Heart left ventricle (tissue), 16 donors: ENCODE measurements around the gene XBP1. TPM values are rescaled to one million over a fixed set of nuclear protein-coding genes. Genes with fewer than 3 reads are reported as not detected.
"Not testable (repeated sequence)": the region's sequence is repeated elsewhere in the genome, so short reads cannot be mapped to it uniquely, and the experiment has no call there.

Experiments used
- ATAC-seq, 4 donors: fragments of 200-7000 bp; cut with Tn5 transposase; one replicate each; pipeline ENCODE4 v1.9.1; 2020 to 2022; ENCODE audit warnings: moderate library complexity in 4 of 4, mild to moderate bottlenecking in 3 of 4, moderate number of reproducible peaks in 1 of 4
- DNase-seq, 5 donors: peaks; one replicate each; pipeline ENCODE4 v3.0.0-alpha.2; 2020
- H3K27ac ChIP-seq, 12 donors: fragments of 200-600 bp; sonication (generic) in 4 of 12; one replicate each; pipeline versions ENCODE4 v1.5.0 to v1.8.0; 2016 to 2022; ENCODE audit warnings: mild to moderate bottlenecking in 2 of 12
- H3K27me3 ChIP-seq, 9 donors: fragments of 200-600 bp; sonication (generic) in 2 of 9; one replicate each; pipeline versions ENCODE4 v1.5.1 to v1.8.0; 2016 to 2022; ENCODE audit warnings: mild to moderate bottlenecking in 3 of 9
- H3K36me3 ChIP-seq, 9 donors: fragments of 200-600 bp; sonication (generic) in 2 of 9; one replicate each; pipeline versions ENCODE4 v1.5.0 to v1.8.0; 2018 to 2022; ENCODE audit warnings: mild to moderate bottlenecking in 2 of 9
- H3K4me1 ChIP-seq, 12 donors: fragments of 200-600 bp; sonication (generic) in 4 of 12; one replicate each; pipeline versions ENCODE4 v1.5.0 to v1.8.0; 2016 to 2022; ENCODE audit warnings: mild to moderate bottlenecking in 3 of 12
- H3K4me3 ChIP-seq, 12 donors: fragments of 200-600 bp; sonication (generic) in 4 of 12; one replicate each; pipeline versions ENCODE4 v1.5.0 to v1.8.0; 2017 to 2022; ENCODE audit warnings: mild to moderate bottlenecking in 9 of 12, moderate library complexity in 4 of 12
- H3K9me3 ChIP-seq, 12 donors: fragments of 200-600 bp; sonication (generic) in 4 of 12; one replicate each; pipeline versions ENCODE4 v1.5.0 to v1.8.0; 2016 to 2022; ENCODE audit warnings: mild to moderate bottlenecking in 1 of 12
- CTCF ChIP-seq, 12 donors: fragments of 200-600 bp; sonication (generic) in 4 of 12; IDR thresholded peaks; one replicate each; pipeline versions ENCODE4 v1.5.0 to v1.8.0; 2018 to 2022; ENCODE audit warnings: antibody characterized with exemption in 12 of 12, mild to moderate bottlenecking in 5 of 12
- POLR2A ChIP-seq, 2 donors: fragments of 450-650 bp; IDR thresholded peaks; one replicate each; pipeline ENCODE4 v1.6.1; 2017; ENCODE audit warnings: antibody characterized with exemption in 2 of 2, mild to moderate bottlenecking in 2 of 2, moderate library complexity in 2 of 2
- WGBS, 4 donors: extraction: QIAGEN DNeasy Blood & Tissue Kit in 2 of 4; methylation state at CpG; one replicate each; pipeline versions ENCODE4 v1.1.5 to v1.1.7; 2013 to 2018; 5-methylcytosine and 5-hydroxymethylcytosine counted together
- intact Hi-C, 10 donors: fragments of 100-400 bp; cut with DNase I; formaldehyde crosslinking; loops; one replicate each; pipeline versions ENCODE4 v1.11.1 to v1.14.2; 2022
- polyA plus RNA-seq, 2 donors: library from polyadenylated mRNA; stranded (reverse); fragments of 200-250 nt; gene quantifications; one replicate each; pipeline ENCODE4 v1.2.3, GENCODE V29; 2013
- total RNA-seq, 9 donors: library from RNA; depleted of rRNA in 2 of 9; stranded (reverse); fragments of >200 nt in 2 of 9; fragmentation: NEBNext Ultra II Directional in 3 of 9; extraction: Animal tissue kit (Norgen Biotek cat#: 25700) in 3 of 9; gene quantifications; one replicate each; pipeline versions ENCODE4 v1.1.0 to v1.2.4, GENCODE V29; 2016 to 2023
- donor health status: ischemic (EF 13 %, LVEDD 7.1; RV severe dilation, severe dysfunction).
- donor health status: healthy with polysubstance abuse.
- donor health status: DM: no; HTN: yes; CAD: no.
- donor health status: DM: no; HTN: no; CAD: no.
- donor health status: ischemic (EF 25% LVEDD 6.9; RV normal size, moderate dysfunction).
- donor health status: ischemic (EF 25% LVEDD 5.7; RV mildly dilated, moderate dysfunction).
- donor health status: healthy.
- donor health status: DM: yes; HTN: yes; CAD: no.
- donor health status: ischemic (EF 35%, LVEDD 5.7; RV mildly dilated, moderate dysfunction).
- donor health status: nonischemic (EF 11% LVEDD 7.7; RV severe dilation, severe dysfunction).
- donor health status: DM: yes; HTN: yes; CAD: no.
- donor health status: PGD.
- donor health status: ischemic (EF 29% LVEDD 5.4; RV normal size, mild dysfunction).
- donor health status: nonischemic (EF 23%, LVEDD 6.1; RV moderate dilation, normal function).

The XBP1 gene
- total and polyA plus RNA-seq, 11 donors: 23.8 to 160 (median 88.1) TPM

- TF ChIP-seq POLR2A (IDR thresholded peaks at IDR 0.05) (no peak), CTCF (IDR thresholded peaks at IDR 0.05) (peak; percentile 95 to 99 (median 98))
These were observed 29.2 kb upstream of the XBP1 start for GRCh38 chr22:28829358-28830181.

GRCh38 chr22:28826921-28827320 is 26.6 kb upstream of the XBP1 start:
- WGBS, 4 donors: 95 to 96% (median 96%) methylated on average over 7 of the region's 7 CpGs
- DNase-seq (no peak), ATAC-seq (no peak)
- Histone ChIP-seq H3K27ac (no peak overlapping the region), H3K4me3 (no peak overlapping the region), H3K4me1 (peaks cover 0 to 13% (median 1%) of the 10 kb centered on the region in 12 donors), H3K27me3 (no peaks in the 10 kb centered on the region), H3K36me3 (peaks cover 0 to 21% (median 9%) of the 10 kb centered on the region in 9 donors), H3K9me3 (no peaks in the 10 kb centered on the region)
- no peak for TF ChIP-seq CTCF (IDR thresholded peaks at IDR 0.05)
- no peak for TF ChIP-seq POLR2A (IDR thresholded peaks at IDR 0.05)
- intact Hi-C loops: loop anchor here in 2 of 10 donors (5.0 to 10.0 kb wide), 2 partner anchors 85 to 792 kb away; partner anchors contain the start of genes CHEK2 (in 1 of the 2) and HSCB (in 1 of the 2)

More at GRCh38 chr22:28829358-28830181, 29.2 kb upstream of the XBP1 start:
- peaks cover 0 to 13% (median 0%) of the 10 kb centered on the region in 12 donors for H3K4me1 ChIP-seq
- 45 to 49% (median 47%) methylated on average over 12 of the region's 12 CpGs for WGBS, 4 donors
- H3K36me3 ChIP-seq: peaks cover 0 to 11% (median 0%) of the 10 kb centered on the region in 9 donors
- no peak overlapping the region for H3K4me3 ChIP-seq
- no peaks in the 10 kb centered on the region for H3K27me3 ChIP-seq
- no peak overlapping the region for H3K27ac ChIP-seq
- no peaks in the 10 kb centered on the region for H3K9me3 ChIP-seq
- intact Hi-C loops: loop anchor here (1.0 to 10.0 kb wide), 9 partner anchors 87 to 815 kb away; partner anchors contain the start of genes CHEK2 (in 1 of the 10) and HSCB (in 1 of the 10)
- peak in 3 of 4 donors; percentile 86 to 89 (median 87) for ATAC-seq
- peak; percentile 67 to 79 (median 73) for DNase-seq

GRCh38 chr22:28826430-28826829 is 26.1 kb upstream of the XBP1 start:
- peaks cover 0 to 22% (median 9%) of the 10 kb centered on the region in 9 donors for H3K36me3 ChIP-seq
- 72 to 89% (median 77%) methylated on average over 4 of the region's 4 CpGs for WGBS, 4 donors
- not testable (repeated sequence) for H3K9me3 ChIP-seq, H3K27me3 ChIP-seq, H3K27ac ChIP-seq, ATAC-seq, H3K4me3 ChIP-seq, DNase-seq
- intact Hi-C loops: loop anchor here in 2 of 10 donors (5.0 to 10.0 kb wide), 2 partner anchors 84 to 792 kb away; partner anchors contain the start of genes CHEK2 (in 1 of the 2) and HSCB (in 1 of the 2)
- H3K4me1 ChIP-seq: peaks cover 0 to 13% (median 1%) of the 10 kb centered on the region in 12 donors

GRCh38 chr22:28824455-28824854 is 24.1 kb upstream of the XBP1 start:
- WGBS, 4 donors: 85 to 96% (median 91%) methylated on average over 9 of the region's 9 CpGs
- H3K9me3 ChIP-seq, DNase-seq, H3K27ac ChIP-seq, H3K4me3 ChIP-seq, H3K4me1 ChIP-seq, H3K27me3 ChIP-seq, ATAC-seq: not testable (repeated sequence)
- H3K36me3 ChIP-seq: peaks cover 0 to 19% (median 9%) of the 10 kb centered on the region in 9 donors
- intact Hi-C loops: loop anchor here in 2 of 10 donors (2.0 to 10.0 kb wide), 2 partner anchors 220 to 790 kb away; no protein-coding TSS in a partner anchor
